Thyroid gland (tissue), 4 donors: Measurements from ENCODE around the gene NYNRIN. TPM values are rescaled to one million over a fixed set of nuclear protein-coding genes. Genes with fewer than 3 reads are reported as not detected.

Experiments
- DNase-seq, 2 donors: peaks; one replicate each; pipeline ENCODE4 v3.0.0-alpha.2; 2019
- H3K27ac ChIP-seq, 3 donors: fragments of 200-600 bp; sonication (generic); 1 replicate in 2 of 3; 2 replicates in 1 of 3; pipeline ENCODE4 v1.5.1; 2016 to 2019; ENCODE audit warnings: mild to moderate bottlenecking in 1 of 3, moderate library complexity in 1 of 3
- H3K27me3 ChIP-seq: fragments of 200-600 bp; sonication (generic); one replicate; pipeline ENCODE4 v1.5.1; 2019
- H3K36me3 ChIP-seq, 2 donors: fragments of 200-600 bp; sonication (generic); one replicate each; pipeline ENCODE4 v1.5.1; 2016 to 2019
- H3K4me1 ChIP-seq, 2 donors: fragments of 200-600 bp; sonication (generic); one replicate each; pipeline ENCODE4 v1.5.1; 2017 to 2019
- H3K4me3 ChIP-seq, 3 donors: fragments of 200-600 bp; sonication (generic); replicated peaks in 1 of 3; 1 replicate in 2 of 3; 2 replicates in 1 of 3; pipeline ENCODE4 v1.5.1; 2016; ENCODE audit warnings: mild to moderate bottlenecking in 1 of 3
- H3K9me3 ChIP-seq: fragments of 200-600 bp; sonication (generic); one replicate; pipeline ENCODE4 v1.5.1; 2017
- CTCF ChIP-seq, 6 experiments: fragments of 200-600 bp in 3 of 6; fragments of 450-650 bp in 3 of 6; sonication (generic) in 3 of 6; IDR thresholded peaks; one replicate each; pipeline ENCODE4 v1.5.1; 2016 to 2019; ENCODE audit warnings: antibody characterized with exemption in 6 of 6, mild to moderate bottlenecking in 2 of 6, inconsistent platforms in 1 of 6, moderate library complexity in 1 of 6
- POLR2A ChIP-seq, 2 donors: fragments of 450-650 bp; IDR thresholded peaks; one replicate each; pipeline ENCODE4 v1.6.1; 2017; ENCODE audit warnings: antibody characterized with exemption in 2 of 2, mild to moderate bottlenecking in 2 of 2, moderate library complexity in 1 of 2
- WGBS, 2 donors: methylation state at CpG; one replicate each; pipeline ENCODE4 v1.1.5; 2017; 5-methylcytosine and 5-hydroxymethylcytosine counted together
- intact Hi-C: fragments of 100-400 bp; cut with DNase I; formaldehyde crosslinking; loops from one replicate; pipeline ENCODE4 v1.15.1; 2023
- total RNA-seq, 4 donors: library from RNA; depleted of rRNA; stranded (reverse); fragments of >200 nt; gene quantifications; one replicate each; pipeline ENCODE4 v1.2.3, GENCODE V29; 2016

NYNRIN gene
- total RNA-seq, 4 donors from 2014 or later: 11.7 to 19.9 (median 12.3) TPM

GRCh38 chr14:24409192-24409591 lies 10.4 kb downstream of the NYNRIN start:
- no peak for DNase-seq
- 79 to 83% methylated on average over 6 of the region's 6 CpGs for WGBS, 2 donors
- Histone ChIP-seq H3K27ac (no peak overlapping the region), H3K4me1 (peaks cover 6 to 15% of the 10 kb centered on the region in 2 donors), H3K36me3 (peaks cover 13 to 17% of the 10 kb centered on the region in 2 donors), H3K4me3 (no peak overlapping the region), H3K9me3 (no peaks in the 10 kb centered on the region), H3K27me3 (no peaks in the 10 kb centered on the region)
- intact Hi-C loops: no loop called here
- TF ChIP-seq POLR2A (IDR thresholded peaks at IDR 0.05) (no peak), CTCF (IDR thresholded peaks at IDR 0.05) (no peak)

- Histone ChIP-seq H3K36me3 (peaks cover 13 to 17% of the 10 kb centered on the region in 2 donors), H3K9me3 (no peaks in the 10 kb centered on the region), H3K4me3 (no peak overlapping the region), H3K4me1 (peaks cover 6 to 9% of the 10 kb centered on the region in 2 donors), H3K27me3 (no peaks in the 10 kb centered on the region), H3K27ac (no peak overlapping the region)
- DNase-seq: no peak
- TF ChIP-seq CTCF (IDR thresholded peaks at IDR 0.05): no peak
- no peak for TF ChIP-seq POLR2A (IDR thresholded peaks at IDR 0.05)
- 91 to 95% methylated on average over 4 to 6 of the region's 10 CpGs for WGBS, 2 donors
- intact Hi-C loops: no loop called here
These were observed 11.2 kb downstream of the NYNRIN start for GRCh38 chr14:24409956-24410355.

- peaks cover 13 to 17% of the 10 kb centered on the region in 2 donors for H3K36me3 ChIP-seq
These were observed 12.9 kb downstream of the NYNRIN start for GRCh38 chr14:24411443-24412389.

GRCh38 chr14:24414077-24414476 lies 15.3 kb downstream of the NYNRIN start:
- Histone ChIP-seq H3K36me3 (peaks cover 5 to 7% of the 10 kb centered on the region in 2 donors), H3K9me3 (no peaks in the 10 kb centered on the region), H3K27ac (no peak overlapping the region), H3K27me3 (no peaks in the 10 kb centered on the region), H3K4me1 (peaks cover 9 to 20% of the 10 kb centered on the region in 2 donors), H3K4me3 (no peak overlapping the region)
- WGBS, 2 donors: 100% methylated on average over 1 of the region's 1 CpG
- no peak for TF ChIP-seq CTCF (IDR thresholded peaks at IDR 0.05)
- no peak for TF ChIP-seq POLR2A (IDR thresholded peaks at IDR 0.05)
- intact Hi-C loops: no loop called here
- no peak for DNase-seq

More at GRCh38 chr14:24411443-24412389, 12.9 kb downstream of the NYNRIN start:
- Histone ChIP-seq H3K4me3 (no peak overlapping the region), H3K27me3 (no peaks in the 10 kb centered on the region), H3K27ac (peak overlapping the region in 2 of 3 donors; percentile 8 to 40), H3K4me1 (peaks cover 6 to 9% of the 10 kb centered on the region in 2 donors), H3K9me3 (no peaks in the 10 kb centered on the region)
- WGBS, 2 donors: 64 to 70% methylated on average over 12 to 16 of the region's 16 CpGs
- TF ChIP-seq POLR2A (IDR thresholded peaks at IDR 0.05) (no peak), CTCF (IDR thresholded peaks at IDR 0.05) (peak; percentile 36 to 80 (median 68))
- DNase-seq: peak; percentile 82 to 91
- intact Hi-C loops: no loop called here
